A172 (cell line): ENCODE results near the gene ILF3. TPM values are rescaled to one million over a fixed set of nuclear protein-coding genes. Genes with fewer than 3 reads are reported as not detected.
"Not testable (repeated sequence)": the region's sequence is repeated elsewhere in the genome, so short reads cannot be mapped to it uniquely, and the experiment has no call there.

ENCODE experiments used
- DNase-seq: peaks from one replicate; pipeline ENCODE4 v3.0.0-alpha.2; 2015; ENCODE audit warnings: low spot score
- total RNA-seq: library from RNA; depleted of rRNA; stranded (reverse); fragments of >200 nt; shearing (Covaris generic); gene quantifications from 2 replicates; pipeline ENCODE4 v1.2.3, GENCODE V29; 2014

ILF3 gene
- total RNA-seq, 1 experiment from 2014 or later = 172 TPM

GRCh38 chr19:10642473-10643171, 11.5 kb upstream of the ILF3 start:
- no peak for DNase-seq

GRCh38 chr19:10643172-10643967, 10.8 kb upstream of the ILF3 start:
- DNase-seq = no peak

GRCh38 chr19:10643968-10644259, 10.2 kb upstream of the ILF3 start:
- DNase-seq = no peak

GRCh38 chr19:10644260-10645007, 9.7 kb upstream of the ILF3 start:
- DNase-seq = peak; percentile 58

- no peak for DNase-seq
Observed at GRCh38 chr19:10646456-10647159, 7.5 kb upstream of the ILF3 start.

- no peak for DNase-seq
Observed at GRCh38 chr19:10648360-10648759, 5.8 kb upstream of the ILF3 start.

GRCh38 chr19:10651851-10652250, 2.3 kb upstream of the ILF3 start:
- no peak for DNase-seq

- DNase-seq = no peak
Observed at GRCh38 chr19:10653482-10653731, 739 bp upstream of the ILF3 start.

GRCh38 chr19:10654610-10655456, 687 bp downstream of the ILF3 start:
- DNase-seq = peak; percentile 44

- DNase-seq = peak; percentile 45
Observed at GRCh38 chr19:10655457-10656312, 1.5 kb downstream of the ILF3 start.

- DNase-seq = no peak
Observed at GRCh38 chr19:10660346-10660745, 6.2 kb downstream of the ILF3 start.

- no peak for DNase-seq
Observed at GRCh38 chr19:10661946-10662345, 7.8 kb downstream of the ILF3 start.

GRCh38 chr19:10662384-10663251, 8.5 kb downstream of the ILF3 start:
- no peak for DNase-seq

- not testable (repeated sequence) for DNase-seq
Observed at GRCh38 chr19:10663252-10663563, 9.1 kb downstream of the ILF3 start.

GRCh38 chr19:10667867-10668266, 13.7 kb downstream of the ILF3 start:
- no peak for DNase-seq

- DNase-seq = no peak
Observed at GRCh38 chr19:10669246-10669645, 15.1 kb downstream of the ILF3 start.

GRCh38 chr19:10670182-10670581, 16.0 kb downstream of the ILF3 start:
- DNase-seq = no peak

- DNase-seq = no peak
Observed at GRCh38 chr19:10670876-10671804, 17.0 kb downstream of the ILF3 start.

GRCh38 chr19:10671922-10672321, 17.8 kb downstream of the ILF3 start:
- DNase-seq = peak; percentile 32
